Neural progenitor cell (in vitro differentiated cells): ENCODE measurements around the gene WDFY2. TPM values are rescaled to one million over a fixed set of nuclear protein-coding genes. Genes with fewer than 3 reads are reported as not detected.

Experiments used
- DNase-seq: peaks from one replicate; pipeline ENCODE4 v3.0.0-alpha.2; 2016; ENCODE audit warnings: low spot score
- H2AFZ ChIP-seq: fragments of 200-600 bp; sonication (generic); replicated peaks from 2 replicates; pipeline ENCODE4 v1.6.1; 2016; ENCODE audit warnings: antibody characterized with exemption
- H3F3A ChIP-seq: fragments of 200-600 bp; sonication (generic); 2 replicates; pipeline ENCODE4 v1.6.1; 2016; ENCODE audit warnings: antibody characterized with exemption, low read depth
- H3K27ac ChIP-seq: fragments of 200-600 bp; sonication (generic); 2 replicates; pipeline ENCODE4 v1.5.1; 2016; ENCODE audit warnings: mild to moderate bottlenecking
- H3K27me3 ChIP-seq: fragments of 200-600 bp; sonication (generic); 2 replicates; pipeline ENCODE4 v1.6.1; 2016; ENCODE audit warnings: mild to moderate bottlenecking, moderate library complexity
- H3K36me3 ChIP-seq: fragments of 200-600 bp; sonication (generic); 2 replicates; pipeline ENCODE4 v1.5.1; 2016
- H3K4me1 ChIP-seq: fragments of 200-600 bp; sonication (generic); 2 replicates; pipeline ENCODE4 v1.6.1; 2016; ENCODE audit warnings: mixed run types
- H3K4me2 ChIP-seq: fragments of 200-600 bp; sonication (generic); 2 replicates; pipeline ENCODE4 v1.6.1; 2016
- H3K4me3 ChIP-seq: fragments of 200-600 bp; sonication (generic); 2 replicates; pipeline ENCODE4 v1.5.1; 2016
- H3K79me2 ChIP-seq: fragments of 200-600 bp; sonication (generic); 2 replicates; pipeline ENCODE4 v1.6.1; 2016; ENCODE audit warnings: low read depth
- H3K9ac ChIP-seq: fragments of 200-600 bp; sonication (generic); 2 replicates; pipeline ENCODE4 v1.6.1; 2016
- H3K9me3 ChIP-seq: fragments of 200-600 bp; sonication (generic); 2 replicates; pipeline ENCODE4 v1.5.1; 2016; ENCODE audit warnings: low read depth
- H4K20me1 ChIP-seq: fragments of 200-600 bp; sonication (generic); 2 replicates; pipeline ENCODE4 v1.6.1; 2016; ENCODE audit warnings: low read depth
- H3K27ac Mint-ChIP-seq: 3 replicates; pipeline ENCODE4 v1.8.0; 2021; ENCODE audit warnings: mixed read lengths
- H3K27me3 Mint-ChIP-seq: 2 replicates; pipeline ENCODE4 v1.8.0; 2022; ENCODE audit warnings: low read depth, mild to moderate bottlenecking, inconsistent platforms, moderate library complexity, mixed read lengths; ENCODE audit not compliant: insufficient read depth
- H3K36me3 Mint-ChIP-seq: 3 replicates; pipeline ENCODE4 v1.8.0; 2021; ENCODE audit warnings: mixed read lengths
- H3K4me1 Mint-ChIP-seq: 3 replicates; pipeline ENCODE4 v1.8.0; 2021; ENCODE audit warnings: mixed read lengths
- H3K4me3 Mint-ChIP-seq: 3 replicates; pipeline ENCODE4 v1.8.0; 2021; ENCODE audit warnings: mild to moderate bottlenecking, moderate library complexity, mixed read lengths
- H3K9me3 Mint-ChIP-seq: 3 replicates; pipeline ENCODE4 v1.8.0; 2020; ENCODE audit warnings: mixed read lengths
- EZH2 ChIP-seq: fragments of 200-600 bp; sonication (generic); IDR thresholded peaks from 2 replicates; pipeline ENCODE4 v1.6.1; 2017; ENCODE audit warnings: antibody characterized with exemption, mild to moderate bottlenecking, moderate library complexity
- EZH2phosphoT487 ChIP-seq: fragments of 200-600 bp; sonication (generic); IDR thresholded peaks from 2 replicates; pipeline ENCODE4 v1.6.1; 2017; ENCODE audit warnings: antibody characterized with exemption
- total RNA-seq: library from RNA; depleted of rRNA; stranded (reverse); fragments of >200 nt; gene quantifications from 2 replicates; pipeline ENCODE4 v1.2.3, GENCODE V29; 2015; ENCODE audit warnings: low replicate concordance
- TF ChIP-seq, protein P1 (sequence below): fragments of 200-600 bp; sonication (generic); IDR thresholded peaks from 2 replicates; pipeline ENCODE4 v1.5.1; 2017; ENCODE audit warnings: antibody characterized with exemption, mild to moderate bottlenecking

WDFY2 gene
- total RNA-seq, 1 donor from 2014 or later = 18.3 TPM

DNA sequence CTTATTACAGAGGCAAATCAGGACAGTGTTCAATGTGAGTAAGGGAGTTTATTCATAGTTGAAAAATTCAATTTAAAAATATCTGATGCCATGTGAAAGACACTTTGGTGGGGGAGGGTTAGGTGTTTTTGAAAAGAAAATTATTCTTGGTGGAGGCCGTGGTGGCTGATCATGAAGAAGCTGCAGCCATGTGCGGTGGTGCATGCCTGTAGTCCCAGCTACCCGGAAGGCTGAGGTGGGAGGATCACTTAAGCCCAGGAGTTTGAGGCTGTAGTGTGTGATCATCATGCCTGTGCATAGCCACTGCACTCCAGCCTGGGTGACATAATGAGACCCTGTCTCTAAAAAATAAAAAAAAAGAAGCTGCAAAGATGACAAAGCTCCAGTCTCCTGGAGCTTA is 28.6 kb downstream of the WDFY2 start:
- Mint-ChIP-seq H3K9me3 (peaks cover 2% of the 10 kb centered on the region), H3K4me1 (peaks cover 25% of the 10 kb centered on the region), H3K27me3 (peaks cover 2% of the 10 kb centered on the region), H3K36me3 (peaks cover 5% of the 10 kb centered on the region), H3K4me3 (no peak overlapping the region), H3K27ac (no peak overlapping the region)
- TF ChIP-seq EZH2 (no peak), EZH2phosphoT487 (no peak)
- TF ChIP-seq, protein P1, sequence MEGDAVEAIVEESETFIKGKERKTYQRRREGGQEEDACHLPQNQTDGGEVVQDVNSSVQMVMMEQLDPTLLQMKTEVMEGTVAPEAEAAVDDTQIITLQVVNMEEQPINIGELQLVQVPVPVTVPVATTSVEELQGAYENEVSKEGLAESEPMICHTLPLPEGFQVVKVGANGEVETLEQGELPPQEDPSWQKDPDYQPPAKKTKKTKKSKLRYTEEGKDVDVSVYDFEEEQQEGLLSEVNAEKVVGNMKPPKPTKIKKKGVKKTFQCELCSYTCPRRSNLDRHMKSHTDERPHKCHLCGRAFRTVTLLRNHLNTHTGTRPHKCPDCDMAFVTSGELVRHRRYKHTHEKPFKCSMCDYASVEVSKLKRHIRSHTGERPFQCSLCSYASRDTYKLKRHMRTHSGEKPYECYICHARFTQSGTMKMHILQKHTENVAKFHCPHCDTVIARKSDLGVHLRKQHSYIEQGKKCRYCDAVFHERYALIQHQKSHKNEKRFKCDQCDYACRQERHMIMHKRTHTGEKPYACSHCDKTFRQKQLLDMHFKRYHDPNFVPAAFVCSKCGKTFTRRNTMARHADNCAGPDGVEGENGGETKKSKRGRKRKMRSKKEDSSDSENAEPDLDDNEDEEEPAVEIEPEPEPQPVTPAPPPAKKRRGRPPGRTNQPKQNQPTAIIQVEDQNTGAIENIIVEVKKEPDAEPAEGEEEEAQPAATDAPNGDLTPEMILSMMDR = no peak
- no peak overlapping the region for H3K27ac ChIP-seq
- H3K4me2 ChIP-seq = no peak overlapping the region
- no peaks in the 10 kb centered on the region for H3F3A ChIP-seq
- H3K9ac ChIP-seq = no peak overlapping the region
- no peak for DNase-seq
- H4K20me1 ChIP-seq = peaks cover 44% of the 10 kb centered on the region
- no peaks in the 10 kb centered on the region for H3K27me3 ChIP-seq
- peaks cover 5% of the 10 kb centered on the region for H3K4me1 ChIP-seq
- no peaks in the 10 kb centered on the region for H3K9me3 ChIP-seq
- H3K79me2 ChIP-seq = peaks cover 93% of the 10 kb centered on the region
- no peaks in the 10 kb centered on the region for H3K36me3 ChIP-seq
- no peak overlapping the region for H2AFZ ChIP-seq
- H3K4me3 ChIP-seq = no peak overlapping the region

DNA sequence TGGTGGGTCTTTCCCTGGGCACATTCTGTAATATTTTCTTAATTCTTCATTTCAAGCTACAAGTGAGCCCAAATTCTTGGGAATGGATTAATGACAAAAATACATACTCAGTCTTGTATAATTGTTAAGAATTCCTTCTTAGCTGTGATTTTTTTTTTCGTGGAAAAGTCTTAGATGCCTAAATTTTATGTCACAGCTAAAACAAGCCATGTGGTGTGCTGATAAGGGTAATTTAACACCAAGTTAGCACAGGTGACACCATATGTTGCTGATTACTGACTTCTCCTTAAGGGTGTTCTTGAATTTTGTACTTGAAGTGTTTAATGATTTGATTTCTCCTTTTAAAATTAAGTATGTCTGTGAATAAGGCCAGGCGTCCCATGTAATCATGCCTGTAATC is 29.3 kb downstream of the WDFY2 start:
- H3F3A ChIP-seq = no peaks in the 10 kb centered on the region
- H3K27ac Mint-ChIP-seq = no peak overlapping the region

DNA sequence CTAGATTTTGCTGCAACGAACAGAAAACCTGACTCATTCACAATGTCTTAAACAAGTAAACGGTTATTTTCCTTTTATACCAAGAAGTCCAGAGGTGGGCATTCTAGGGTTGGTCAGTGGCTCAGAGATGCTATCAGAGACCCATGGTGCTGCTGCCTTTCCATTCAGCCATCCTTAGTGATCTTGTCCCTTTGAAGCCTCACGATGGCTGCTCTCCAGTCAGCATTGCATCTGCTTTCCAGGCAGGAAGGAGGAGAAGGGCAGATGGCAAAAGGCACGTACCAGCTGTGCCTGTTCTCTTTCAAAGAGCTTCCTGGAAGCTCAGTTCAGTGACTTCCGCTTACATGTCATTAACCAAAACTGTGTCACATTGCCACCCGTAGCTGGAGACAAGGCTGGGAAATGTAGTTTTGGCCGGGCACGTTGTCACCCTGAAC is 30.1 kb downstream of the WDFY2 start:
- peaks cover 49% of the 10 kb centered on the region for H4K20me1 ChIP-seq
- peaks cover under 1% of the 10 kb centered on the region for H3K9me3 Mint-ChIP-seq
- no peaks in the 10 kb centered on the region for H3K36me3 ChIP-seq
- H2AFZ ChIP-seq = no peak overlapping the region
- no peak for DNase-seq
- H3K4me1 ChIP-seq = peaks cover 10% of the 10 kb centered on the region
- TF ChIP-seq EZH2phosphoT487 (no peak), EZH2 (no peak)
- TF ChIP-seq, protein P1 = no peak
- H3K27ac Mint-ChIP-seq = no peak overlapping the region
- no peaks in the 10 kb centered on the region for H3F3A ChIP-seq
- H3K9ac ChIP-seq = no peak overlapping the region
- H3K36me3 Mint-ChIP-seq = peaks cover 5% of the 10 kb centered on the region
- H3K9me3 ChIP-seq = no peaks in the 10 kb centered on the region
- H3K27me3 ChIP-seq = no peaks in the 10 kb centered on the region
- no peak overlapping the region for H3K4me2 ChIP-seq
- H3K4me3 ChIP-seq = no peak overlapping the region
- peaks cover 91% of the 10 kb centered on the region for H3K79me2 ChIP-seq
- peaks cover 19% of the 10 kb centered on the region for H3K4me1 Mint-ChIP-seq
- H3K4me3 Mint-ChIP-seq = no peak overlapping the region
- H3K27me3 Mint-ChIP-seq = peaks cover 2% of the 10 kb centered on the region
- H3K27ac ChIP-seq = no peak overlapping the region

More for the DNA sequence above, 29.3 kb downstream of the WDFY2 start:
- no peak overlapping the region for H3K27ac ChIP-seq
- H3K4me3 ChIP-seq = no peak overlapping the region
- H2AFZ ChIP-seq = no peak overlapping the region
- DNase-seq = no peak
- H3K9me3 ChIP-seq = no peaks in the 10 kb centered on the region
- no peak overlapping the region for H3K4me2 ChIP-seq
- peaks cover 51% of the 10 kb centered on the region for H4K20me1 ChIP-seq
- no peaks in the 10 kb centered on the region for H3K36me3 ChIP-seq
- peaks cover 25% of the 10 kb centered on the region for H3K4me1 Mint-ChIP-seq
- H3K4me1 ChIP-seq = peaks cover 6% of the 10 kb centered on the region
- peaks cover 5% of the 10 kb centered on the region for H3K36me3 Mint-ChIP-seq
- TF ChIP-seq EZH2phosphoT487 (no peak), EZH2 (no peak)
- TF ChIP-seq, protein P1 = no peak
- no peak overlapping the region for H3K4me3 Mint-ChIP-seq
- H3K79me2 ChIP-seq = peaks cover 93% of the 10 kb centered on the region
- H3K9ac ChIP-seq = no peak overlapping the region
- H3K27me3 Mint-ChIP-seq = peaks cover 2% of the 10 kb centered on the region
- H3K27me3 ChIP-seq = no peaks in the 10 kb centered on the region
- peaks cover 2% of the 10 kb centered on the region for H3K9me3 Mint-ChIP-seq
